Stimulated activated CD4-positive, alpha-beta T cell treated with anti-CD3 and anti-CD28 coated beads, Interleukin-12 subunit alpha, Interleukin-12 subunit beta, amount 100 ng/mL, for 48 hours (primary cell): Measurements from ENCODE around the gene B3GNT3.

Experiments
- DNase-seq, 3 donors: peaks; one replicate each; pipeline ENCODE4 v3.0.0-alpha.2; 2020; ENCODE audit warnings: low read depth in 2 of 3, low spot score in 1 of 3

B3GNT3 gene

DNA sequence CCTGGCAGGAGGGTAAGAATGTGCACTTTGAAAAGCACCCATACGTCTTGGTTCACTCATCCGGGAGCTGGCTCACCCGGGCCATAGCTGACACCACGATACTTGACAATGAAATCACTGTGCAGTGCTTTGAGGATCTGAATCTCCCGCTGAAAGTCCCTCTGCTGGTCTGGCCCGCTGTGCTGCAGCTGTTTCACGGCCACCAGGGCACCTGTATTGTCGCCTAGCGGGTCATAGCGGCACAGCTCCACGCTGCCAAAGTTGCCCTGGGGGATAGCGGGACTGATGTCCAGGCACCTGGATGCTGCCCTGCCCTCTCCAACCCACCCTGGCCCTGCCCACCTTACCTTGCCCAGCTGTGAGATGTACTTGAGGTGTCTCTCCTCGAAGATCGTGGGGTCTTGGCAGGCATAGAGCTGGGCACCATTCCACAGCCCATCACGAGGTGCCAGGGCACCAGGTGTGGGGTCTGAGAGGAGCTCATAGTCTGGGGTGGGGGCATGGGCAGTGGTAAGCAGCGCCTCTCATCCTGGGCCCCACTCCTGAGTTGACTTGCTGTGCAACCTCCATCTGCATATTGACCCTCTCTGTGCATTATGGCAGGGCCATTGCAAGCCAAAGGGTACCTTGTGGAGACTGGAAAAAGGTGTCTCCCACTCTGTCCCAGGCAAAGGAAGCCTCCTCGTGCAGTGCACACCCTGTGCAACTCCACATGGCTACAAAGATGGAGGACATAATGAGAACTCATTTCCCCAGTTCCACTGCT is 37.7 kb downstream of the B3GNT3 start:
- no peak for DNase-seq

- no peak for DNase-seq
These were observed 39.6 kb downstream of the B3GNT3 start for GRCh38 chr19:17834350-17835181.

DNA sequence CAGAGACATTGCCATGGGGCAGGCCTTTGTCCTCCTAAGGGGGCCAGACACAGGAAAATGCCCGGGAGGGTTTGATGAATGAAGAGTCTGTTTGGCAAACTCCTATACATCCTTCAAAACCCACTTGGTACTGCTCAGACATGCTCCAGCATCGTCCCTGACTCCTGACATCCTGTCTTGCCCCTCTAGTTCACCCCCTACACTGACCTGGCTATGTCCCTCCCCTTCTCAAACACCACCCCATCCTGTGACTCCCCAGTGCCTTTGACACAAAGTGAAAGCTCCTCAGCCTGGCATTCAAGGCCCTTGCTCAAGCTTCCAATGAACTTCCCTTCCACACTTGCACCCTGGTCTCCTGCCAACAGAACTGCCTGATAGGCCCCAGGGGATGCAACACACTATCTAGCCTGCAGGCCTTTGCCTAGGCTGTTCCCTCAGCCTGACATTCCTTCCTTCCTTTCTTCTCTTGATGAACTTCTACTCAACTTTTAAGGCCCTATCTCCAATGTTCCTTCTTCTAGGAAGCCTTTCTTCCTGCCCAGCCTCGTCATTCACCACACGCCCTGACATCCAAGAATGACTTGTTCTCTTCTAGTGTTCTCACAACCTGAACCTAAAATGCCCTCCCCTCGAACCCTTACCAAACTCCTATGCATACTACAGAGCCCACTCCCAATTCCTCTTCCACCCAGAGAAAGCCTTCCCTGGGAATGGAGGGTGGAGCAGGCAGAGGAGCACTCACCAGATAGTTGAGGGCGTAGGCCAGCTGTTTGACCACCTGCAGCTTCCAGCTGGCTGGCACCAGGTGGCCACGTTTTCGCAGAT is 40.5 kb downstream of the B3GNT3 start:
- no peak for DNase-seq

GRCh38 chr19:17836530-17836929 is 41.6 kb downstream of the B3GNT3 start:
- no peak for DNase-seq

GRCh38 chr19:17837972-17838371 is 43.0 kb downstream of the B3GNT3 start:
- no peak for DNase-seq

DNA sequence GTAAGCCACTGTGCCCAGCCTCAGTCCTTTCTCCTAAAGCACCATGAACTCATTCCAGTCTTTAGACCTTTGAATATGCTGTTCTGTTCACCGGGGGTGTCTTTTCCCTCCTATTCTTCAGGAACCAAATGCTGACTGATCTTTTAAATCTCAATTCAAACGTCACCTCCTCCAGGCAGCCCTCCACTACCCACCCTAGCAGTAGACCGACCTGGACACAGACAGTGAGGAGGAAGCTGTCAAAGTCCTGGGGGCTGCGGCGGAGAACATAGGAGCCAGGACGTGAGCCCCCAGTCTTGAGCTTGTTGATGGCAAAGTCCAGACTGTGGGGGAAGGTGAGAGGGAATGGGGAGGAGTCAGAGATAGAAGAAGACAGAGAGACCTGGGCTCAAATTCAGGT is 45.1 kb downstream of the B3GNT3 start:
- DNase-seq = no peak

- DNase-seq = no peak
These were observed 46.5 kb downstream of the B3GNT3 start for GRCh38 chr19:17841371-17841809.

DNA sequence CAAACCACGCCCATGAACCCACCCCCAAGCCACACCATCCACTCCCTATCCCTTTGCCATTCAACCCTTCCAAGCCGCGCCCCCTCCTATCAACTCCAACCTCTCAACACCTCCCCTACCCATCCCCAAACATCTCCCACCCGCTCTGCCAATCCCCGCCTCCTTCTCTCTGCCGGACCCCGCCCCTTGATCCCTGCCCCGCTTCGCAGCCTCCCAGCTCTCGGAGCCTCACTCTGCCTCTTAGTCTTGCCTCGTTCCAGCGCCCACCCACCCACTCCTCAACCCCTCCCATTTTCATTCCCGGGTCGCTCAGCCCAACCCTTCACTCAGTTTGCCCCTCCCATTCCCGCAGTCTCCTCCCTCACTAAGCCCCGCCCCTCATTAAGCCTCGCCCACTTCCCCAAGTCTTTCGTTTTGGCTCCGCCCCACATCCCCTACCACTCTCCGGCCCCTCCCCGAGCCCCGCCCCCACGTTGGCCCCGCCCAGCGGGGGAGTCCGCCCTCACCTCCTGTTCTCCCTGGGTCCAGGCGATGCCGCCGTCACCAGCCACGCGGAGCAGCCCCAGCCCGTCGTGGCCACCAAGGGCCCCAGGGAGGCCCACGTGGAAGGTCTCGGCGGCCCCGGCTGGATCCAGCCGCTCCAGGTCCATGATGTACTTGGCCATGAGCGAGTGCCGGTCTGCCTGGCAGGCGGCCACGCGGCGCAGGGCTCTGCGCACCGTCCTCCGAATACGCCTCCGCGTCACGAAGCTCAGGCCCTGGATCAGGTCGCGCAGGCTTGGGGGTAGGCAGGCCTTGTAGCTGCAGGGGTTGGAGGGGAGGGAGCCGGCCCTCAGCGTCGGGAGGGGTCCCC is 47.1 kb downstream of the B3GNT3 start:
- DNase-seq = peak; percentile 67 to 84 (median 68)

- no peak for DNase-seq
These were observed 47.8 kb downstream of the B3GNT3 start for GRCh38 chr19:17842663-17843291.

GRCh38 chr19:17843292-17843827 is 48.4 kb downstream of the B3GNT3 start:
- no peak for DNase-seq

GRCh38 chr19:17843908-17844490 is 49.1 kb downstream of the B3GNT3 start:
- DNase-seq = no peak

DNA sequence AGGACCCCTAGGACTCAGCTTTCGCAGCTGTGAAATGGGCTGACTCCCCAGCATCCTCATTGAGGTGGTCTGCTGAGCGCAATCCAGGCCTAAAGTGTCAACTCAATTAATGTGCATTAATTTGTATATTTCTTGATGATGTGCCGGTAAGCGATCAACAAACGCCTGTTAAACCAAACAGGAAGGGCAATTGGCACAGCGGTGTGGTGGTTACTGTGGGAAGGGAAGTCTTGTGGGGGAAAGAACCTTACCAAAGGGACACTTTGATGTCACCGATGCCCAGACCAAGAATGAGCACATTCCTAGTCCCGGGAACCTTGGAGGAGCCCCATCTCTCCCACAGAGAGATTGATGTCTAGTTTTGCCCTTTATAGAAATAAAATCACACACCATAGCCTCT is 51.2 kb downstream of the B3GNT3 start:
- no peak for DNase-seq

- DNase-seq = peak; percentile 84 to 88 (median 87)
These were observed 52.8 kb downstream of the B3GNT3 start, which contains the start of gene JAK3 for GRCh38 chr19:17847538-17848366. JAK3 (minus strand) TSS chr19:17847982; CDS start chr19:17844417, 3,565 bp downstream.

GRCh38 chr19:17848595-17849292 is 53.8 kb downstream of the B3GNT3 start:
- DNase-seq = no peak

GRCh38 chr19:17854061-17854460 is 59.1 kb downstream of the B3GNT3 start:
- no peak for DNase-seq

DNA sequence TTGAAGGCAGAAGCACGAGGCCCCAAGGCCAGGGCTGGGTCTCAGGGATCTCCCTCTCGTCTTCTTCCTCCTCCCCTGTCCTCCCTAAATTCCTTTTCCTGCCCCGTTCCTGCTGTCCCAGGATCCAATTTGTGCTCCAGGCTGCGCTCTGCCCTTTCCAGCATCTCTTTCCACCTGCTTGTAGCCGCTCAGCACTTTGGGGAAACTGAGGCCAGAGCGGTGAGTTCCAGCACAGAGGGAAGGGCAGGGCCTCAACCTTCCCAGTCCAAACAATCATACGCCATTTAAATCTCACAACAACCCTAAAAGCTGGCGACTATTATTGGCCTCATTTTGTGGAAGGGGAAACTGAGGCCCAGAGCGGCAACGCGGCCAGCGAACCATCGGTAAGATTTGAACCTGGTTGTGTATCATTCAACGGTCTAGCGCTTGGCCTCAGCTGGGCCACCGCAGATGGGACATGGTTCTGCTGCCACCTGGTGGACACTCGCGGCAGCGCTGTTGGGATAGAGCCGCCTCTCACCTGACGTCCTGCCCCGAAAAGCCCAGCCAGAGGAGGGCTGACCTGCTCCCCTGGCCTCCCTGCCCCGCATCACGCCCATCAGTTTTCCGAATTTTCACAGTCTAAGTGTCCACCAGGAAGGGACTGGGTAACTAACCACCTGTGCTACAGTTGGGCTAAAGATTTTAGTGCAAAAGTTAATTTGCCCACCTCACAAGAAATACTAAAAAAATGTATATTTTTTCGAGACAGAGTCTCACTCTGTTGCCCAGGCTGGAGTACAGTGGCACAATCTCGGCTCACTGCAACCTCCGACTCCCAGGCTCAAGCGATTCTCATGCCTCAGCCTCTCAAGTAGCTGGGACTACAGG is 60.6 kb downstream of the B3GNT3 start:
- peak; percentile 86 to 98 (median 90) for DNase-seq
